ENCODE data around the gene MRPL11. TPM values are rescaled to one million over a fixed set of nuclear protein-coding genes. Genes with fewer than 3 reads are reported as not detected.
A peak's percentile ranks its signal among the peaks of the same experiment; 100 is the strongest.
"Not testable (repeated sequence)": the region's sequence is repeated elsewhere in the genome, so short reads cannot be mapped to it uniquely, and the experiment has no call there.

MRPL11 gene
- total and polyA plus RNA-seq, 4 donors, result 15.5 to 53.4 (median 40.1) TPM

- 18% methylated on average over 4 of the region's 6 CpGs for whole genome bisulfite sequencing (ENCODE audit: insufficient coverage)
- Histone ChIP-seq H3K27ac (ENCODE audit: low read depth, low read length) (no peak overlapping the region), H3K4me1 (ENCODE audit: control insufficient read depth, insufficient read depth, low read length) (peaks cover 19% of the 10 kb centered on the region), H3K36me3 (ENCODE audit: control insufficient read depth, insufficient read depth, low read length) (peaks cover 16% of the 10 kb centered on the region), H3K27me3 (ENCODE audit: control insufficient read depth, insufficient read depth, low read length) (no peaks in the 10 kb centered on the region), H3K9me3 (ENCODE audit: control insufficient read depth, insufficient read depth, low read length) (no peaks in the 10 kb centered on the region), H3K4me3 (ENCODE audit: low read depth, low read length) (peak overlapping the region; percentile 58)
- peak in 3 of 6 donors; percentile 11 to 57 (median 52) for DNase-seq (ENCODE audit: low read depth in 4 of 6, low spot score in 6 of 6)
These were observed 29.1 kb upstream of the MRPL11 start for GRCh38 chr11:66467756-66468155.

GRCh38 chr11:66467034-66467659 is 28.5 kb upstream of the MRPL11 start:
- Histone ChIP-seq H3K9me3 (ENCODE audit: control insufficient read depth, insufficient read depth, low read length) (no peaks in the 10 kb centered on the region), H3K4me3 (ENCODE audit: low read depth, low read length) (peak overlapping the region; percentile 58), H3K4me1 (ENCODE audit: control insufficient read depth, insufficient read depth, low read length) (peaks cover 19% of the 10 kb centered on the region), H3K27ac (ENCODE audit: low read depth, low read length) (peak overlapping the region; percentile 40), H3K27me3 (ENCODE audit: control insufficient read depth, insufficient read depth, low read length) (no peaks in the 10 kb centered on the region), H3K36me3 (ENCODE audit: control insufficient read depth, insufficient read depth, low read length) (peaks cover 12% of the 10 kb centered on the region)
- WGBS (ENCODE audit: insufficient coverage), result under 1% methylated on average over 72 of the region's 72 CpGs
- peak in 3 of 6 donors; percentile 23 to 82 (median 59) for DNase-seq (ENCODE audit: low read depth in 4 of 6, low spot score in 6 of 6)

- peaks cover 7% of the 10 kb centered on the region for H3K36me3 ChIP-seq (ENCODE audit: control insufficient read depth, insufficient read depth, low read length)
- H3K9me3 ChIP-seq (ENCODE audit: control insufficient read depth, insufficient read depth, low read length), result no peaks in the 10 kb centered on the region
- peak; percentile 79 to 98 (median 90) for DNase-seq (ENCODE audit: low read depth in 4 of 6, low spot score in 6 of 6)
- H3K4me3 ChIP-seq (ENCODE audit: low read depth, low read length), result peak within 1 kb of the TSS; percentile 73
- peaks cover 19% of the 10 kb centered on the region for H3K4me1 ChIP-seq (ENCODE audit: control insufficient read depth, insufficient read depth, low read length)
- H3K27ac ChIP-seq (ENCODE audit: low read depth, low read length), result peak within 1 kb of the TSS; percentile 73
- H3K27me3 ChIP-seq (ENCODE audit: control insufficient read depth, insufficient read depth, low read length), result no peaks in the 10 kb centered on the region
- WGBS (ENCODE audit: insufficient coverage), result under 1% methylated on average over 53 of the region's 63 CpGs
These were observed 27.8 kb upstream of the MRPL11 start, which contains the start of gene PELI3 for GRCh38 chr11:66466225-66467033. Gene PELI3, plus strand, starts transcription at chr11:66466905. Its CDS starts 1,224 bp downstream, at chr11:66468129.

- DNase-seq (ENCODE audit: low read depth in 4 of 6, low spot score in 6 of 6), result no peak
- H3K9me3 ChIP-seq (ENCODE audit: control insufficient read depth, insufficient read depth, low read length), result no peaks in the 10 kb centered on the region
These were observed 27.0 kb upstream of the MRPL11 start for GRCh38 chr11:66465373-66466224.

GRCh38 chr11:66464916-66465315 is 26.3 kb upstream of the MRPL11 start:
- WGBS (ENCODE audit: insufficient coverage), result 80% methylated on average over 1 of the region's 1 CpG
- Histone ChIP-seq H3K4me3 (ENCODE audit: low read depth, low read length) (no peak overlapping the region), H3K36me3 (ENCODE audit: control insufficient read depth, insufficient read depth, low read length) (peaks cover 2% of the 10 kb centered on the region), H3K4me1 (ENCODE audit: control insufficient read depth, insufficient read depth, low read length) (peaks cover 19% of the 10 kb centered on the region), H3K27ac (ENCODE audit: low read depth, low read length) (no peak overlapping the region), H3K27me3 (ENCODE audit: control insufficient read depth, insufficient read depth, low read length) (no peaks in the 10 kb centered on the region), H3K9me3 (ENCODE audit: control insufficient read depth, insufficient read depth, low read length) (no peaks in the 10 kb centered on the region)
- no peak for DNase-seq (ENCODE audit: low read depth in 4 of 6, low spot score in 6 of 6)

More at GRCh38 chr11:66465373-66466224, 27.0 kb upstream of the MRPL11 start:
- Histone ChIP-seq H3K27ac (ENCODE audit: low read depth, low read length) (peak overlapping the region; percentile 73), H3K4me1 (ENCODE audit: control insufficient read depth, insufficient read depth, low read length) (peaks cover 19% of the 10 kb centered on the region), H3K27me3 (ENCODE audit: control insufficient read depth, insufficient read depth, low read length) (no peaks in the 10 kb centered on the region), H3K36me3 (ENCODE audit: control insufficient read depth, insufficient read depth, low read length) (peaks cover 2% of the 10 kb centered on the region), H3K4me3 (ENCODE audit: low read depth, low read length) (peak overlapping the region; percentile 73)
- 26% methylated on average over 17 of the region's 19 CpGs for WGBS (ENCODE audit: insufficient coverage)

GRCh38 chr11:66464116-66464515 is 25.5 kb upstream of the MRPL11 start:
- H3K36me3 ChIP-seq (ENCODE audit: control insufficient read depth, insufficient read depth, low read length); H3K9me3 ChIP-seq (ENCODE audit: control insufficient read depth, insufficient read depth, low read length); H3K27me3 ChIP-seq (ENCODE audit: control insufficient read depth, insufficient read depth, low read length); H3K4me3 ChIP-seq (ENCODE audit: low read depth, low read length); DNase-seq (ENCODE audit: low read depth in 4 of 6, low spot score in 6 of 6); H3K27ac ChIP-seq (ENCODE audit: low read depth, low read length): not testable (repeated sequence)
- WGBS (ENCODE audit: insufficient coverage), result no CpG with 5 or more reads among the region's 5 CpGs
- H3K4me1 ChIP-seq (ENCODE audit: control insufficient read depth, insufficient read depth, low read length), result peaks cover 19% of the 10 kb centered on the region

GRCh38 chr11:66462911-66463310 is 24.3 kb upstream of the MRPL11 start:
- H3K9me3 ChIP-seq (ENCODE audit: control insufficient read depth, insufficient read depth, low read length), result no peaks in the 10 kb centered on the region
- no peak overlapping the region for H3K4me3 ChIP-seq (ENCODE audit: low read depth, low read length)
- 92% methylated on average over 2 of the region's 3 CpGs for WGBS (ENCODE audit: insufficient coverage)
- no peaks in the 10 kb centered on the region for H3K36me3 ChIP-seq (ENCODE audit: control insufficient read depth, insufficient read depth, low read length)
- DNase-seq (ENCODE audit: low read depth in 4 of 6, low spot score in 6 of 6), result no peak
- H3K4me1 ChIP-seq (ENCODE audit: control insufficient read depth, insufficient read depth, low read length), result peaks cover 14% of the 10 kb centered on the region
- no peak overlapping the region for H3K27ac ChIP-seq (ENCODE audit: low read depth, low read length)
- H3K27me3 ChIP-seq (ENCODE audit: control insufficient read depth, insufficient read depth, low read length), result no peaks in the 10 kb centered on the region

GRCh38 chr11:66462010-66462409 is 23.4 kb upstream of the MRPL11 start:
- H3K27ac ChIP-seq (ENCODE audit: low read depth, low read length), result no peak overlapping the region
- H3K36me3 ChIP-seq (ENCODE audit: control insufficient read depth, insufficient read depth, low read length), result no peaks in the 10 kb centered on the region
- H3K4me1 ChIP-seq (ENCODE audit: control insufficient read depth, insufficient read depth, low read length), result peaks cover 7% of the 10 kb centered on the region
- H3K9me3 ChIP-seq (ENCODE audit: control insufficient read depth, insufficient read depth, low read length), result no peaks in the 10 kb centered on the region
- no peaks in the 10 kb centered on the region for H3K27me3 ChIP-seq (ENCODE audit: control insufficient read depth, insufficient read depth, low read length)
- H3K4me3 ChIP-seq (ENCODE audit: low read depth, low read length), result no peak overlapping the region
- no peak for DNase-seq (ENCODE audit: low read depth in 4 of 6, low spot score in 6 of 6)

GRCh38 chr11:66459138-66459778 is 20.6 kb upstream of the MRPL11 start:
- WGBS (ENCODE audit: insufficient coverage), result no CpG with 5 or more reads among the region's 5 CpGs
- Histone ChIP-seq H3K4me3 (ENCODE audit: low read depth, low read length) (no peak overlapping the region), H3K36me3 (ENCODE audit: control insufficient read depth, insufficient read depth, low read length) (no peaks in the 10 kb centered on the region), H3K9me3 (ENCODE audit: control insufficient read depth, insufficient read depth, low read length) (no peaks in the 10 kb centered on the region), H3K4me1 (ENCODE audit: control insufficient read depth, insufficient read depth, low read length) (no peaks in the 10 kb centered on the region), H3K27ac (ENCODE audit: low read depth, low read length) (no peak overlapping the region), H3K27me3 (ENCODE audit: control insufficient read depth, insufficient read depth, low read length) (peaks cover 2% of the 10 kb centered on the region)
- no peak for DNase-seq (ENCODE audit: low read depth in 4 of 6, low spot score in 6 of 6)
